ENCODE data around the gene PEDS1.
"Not testable (repeated sequence)": the region's sequence is repeated elsewhere in the genome, so short reads cannot be mapped to it uniquely, and the experiment has no call there.

PEDS1 gene

GRCh38 chr20:50163570-50164317 is 10.2 kb upstream of the PEDS1 start:
- no peak for DNase-seq (ENCODE audit: low read depth in 1 of 2, low spot score in 1 of 2)

- not testable (repeated sequence) for DNase-seq (ENCODE audit: low read depth in 1 of 2, low spot score in 1 of 2)
Measured at GRCh38 chr20:50161494-50161893, 8.0 kb upstream of the PEDS1 start.

DNA sequence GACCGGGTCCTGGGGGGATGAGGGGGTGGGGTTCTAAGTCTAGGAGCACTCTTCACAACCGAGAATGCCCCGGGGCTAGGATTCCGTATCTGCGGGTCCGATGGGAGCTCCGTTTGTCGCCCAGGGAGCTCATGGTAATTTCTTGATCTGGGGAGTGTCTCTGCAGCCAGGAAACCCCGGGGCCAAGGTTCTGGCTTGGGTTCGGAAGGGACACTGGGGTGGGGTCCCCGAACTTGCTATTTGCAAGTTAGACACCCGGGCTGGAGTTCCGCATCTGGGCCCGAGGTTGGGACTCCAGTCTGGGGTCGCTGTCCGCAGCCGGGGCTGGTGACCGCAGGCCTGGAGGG is 397 bp downstream of the PEDS1 start:
- DNase-seq (ENCODE audit: low read depth in 1 of 2, low spot score in 1 of 2), result peak in 1 of 2 donors; percentile 8

GRCh38 chr20:50152394-50153152 is 950 bp downstream of the PEDS1 start:
- no peak for DNase-seq (ENCODE audit: low read depth in 1 of 2, low spot score in 1 of 2)

GRCh38 chr20:50151034-50151743 is 2.3 kb downstream of the PEDS1 start:
- no peak for DNase-seq (ENCODE audit: low read depth in 1 of 2, low spot score in 1 of 2)

- DNase-seq (ENCODE audit: low read depth in 1 of 2, low spot score in 1 of 2), result no peak
Measured at GRCh38 chr20:50149481-50150254, 3.9 kb downstream of the PEDS1 start.

DNA sequence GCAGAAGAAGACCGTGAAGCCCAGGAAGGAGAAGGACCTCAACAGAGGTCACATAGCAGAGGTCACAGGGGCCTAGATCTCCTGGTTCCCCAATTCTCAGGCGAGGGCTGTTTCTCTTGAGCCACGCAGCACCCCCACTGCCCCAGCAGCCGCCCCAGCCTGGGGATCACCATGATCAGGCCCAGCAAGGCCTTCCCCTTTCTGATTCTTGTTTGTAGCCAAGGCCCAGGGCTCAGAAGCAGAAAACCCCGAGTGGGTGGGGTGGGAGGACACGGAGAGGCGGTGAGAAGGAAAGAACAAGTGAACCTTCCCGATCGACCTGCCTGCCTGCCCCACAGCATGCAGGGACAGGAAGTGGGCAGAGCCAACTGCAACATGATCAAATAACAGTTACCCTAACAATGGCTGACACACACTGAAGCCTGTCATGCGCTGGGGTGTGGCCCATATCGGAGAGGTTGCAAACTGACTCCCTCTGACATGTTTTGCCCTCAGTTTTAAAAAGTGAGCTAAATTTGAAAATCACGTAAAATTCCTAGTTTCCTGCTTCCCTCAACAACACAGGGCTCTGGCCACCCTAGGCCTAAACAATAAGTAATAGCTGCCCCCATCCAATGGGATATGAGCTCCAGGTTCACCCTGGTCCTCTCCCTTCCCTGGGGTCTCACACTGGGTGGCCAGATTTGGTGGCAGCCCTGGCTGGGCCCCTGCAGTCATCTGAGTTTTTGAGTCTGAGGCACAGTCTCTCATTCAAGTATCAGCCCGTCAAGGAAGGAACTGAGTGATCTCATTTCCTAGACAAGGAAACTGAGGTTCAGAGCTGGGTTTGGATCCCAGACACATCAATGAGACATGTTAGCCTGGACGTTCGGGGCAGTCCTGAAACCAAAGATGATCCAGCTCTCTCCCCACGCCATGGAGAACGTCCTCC is 6.5 kb downstream of the PEDS1 start:
- DNase-seq (ENCODE audit: low read depth in 1 of 2, low spot score in 1 of 2), result peak; percentile 46 to 62

- no peak for DNase-seq (ENCODE audit: low read depth in 1 of 2, low spot score in 1 of 2)
Measured at GRCh38 chr20:50146214-50146613, 7.3 kb downstream of the PEDS1 start.

DNA sequence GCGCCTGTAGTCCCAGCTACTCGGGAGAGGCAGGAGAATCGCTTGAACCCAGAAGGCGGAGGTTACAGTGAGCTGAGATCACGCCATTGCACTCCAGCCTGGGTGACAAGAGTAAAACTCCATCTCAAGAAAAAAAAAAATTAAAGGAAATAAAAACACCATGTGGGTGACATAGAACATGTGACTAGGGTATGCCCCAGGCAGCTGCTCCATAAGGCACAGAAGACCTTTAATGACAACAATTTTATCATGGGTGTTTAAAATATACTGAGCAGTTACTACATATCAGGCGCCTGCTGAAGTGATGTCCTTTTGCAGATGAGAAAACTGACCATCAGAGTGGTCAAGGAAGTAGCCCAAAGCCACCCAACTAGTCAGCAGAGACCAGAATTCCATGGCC is 8.0 kb downstream of the PEDS1 start:
- DNase-seq (ENCODE audit: low read depth in 1 of 2, low spot score in 1 of 2), result no peak

GRCh38 chr20:50144362-50144761 is 9.2 kb downstream of the PEDS1 start:
- no peak for DNase-seq (ENCODE audit: low read depth in 1 of 2, low spot score in 1 of 2)

DNA sequence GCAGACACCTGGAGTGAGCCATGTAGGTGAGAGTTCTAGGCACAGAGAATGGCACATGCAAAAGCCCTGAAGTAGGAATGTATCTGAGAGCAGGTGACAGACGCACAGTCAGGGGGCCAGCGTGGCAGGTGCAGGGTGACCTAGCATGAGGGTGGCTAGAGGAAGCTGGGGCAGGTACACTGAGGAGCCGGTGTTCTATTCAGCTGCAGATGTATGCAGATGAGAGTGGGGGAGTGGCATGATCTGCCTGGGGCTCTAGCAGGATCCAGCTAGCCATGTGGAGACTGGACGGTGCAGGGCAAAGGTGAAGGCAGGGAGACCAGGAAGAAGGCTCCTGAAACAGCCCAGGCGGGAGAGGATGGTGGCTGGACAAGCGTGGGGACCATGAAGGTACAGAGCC is 10.7 kb downstream of the PEDS1 start:
- no peak for DNase-seq (ENCODE audit: low read depth in 1 of 2, low spot score in 1 of 2)

- DNase-seq (ENCODE audit: low read depth in 1 of 2, low spot score in 1 of 2), result no peak
Measured at GRCh38 chr20:50141811-50142561, 11.5 kb downstream of the PEDS1 start.

- DNase-seq (ENCODE audit: low read depth in 1 of 2, low spot score in 1 of 2), result no peak
Measured at GRCh38 chr20:50141018-50141675, 12.4 kb downstream of the PEDS1 start.

DNA sequence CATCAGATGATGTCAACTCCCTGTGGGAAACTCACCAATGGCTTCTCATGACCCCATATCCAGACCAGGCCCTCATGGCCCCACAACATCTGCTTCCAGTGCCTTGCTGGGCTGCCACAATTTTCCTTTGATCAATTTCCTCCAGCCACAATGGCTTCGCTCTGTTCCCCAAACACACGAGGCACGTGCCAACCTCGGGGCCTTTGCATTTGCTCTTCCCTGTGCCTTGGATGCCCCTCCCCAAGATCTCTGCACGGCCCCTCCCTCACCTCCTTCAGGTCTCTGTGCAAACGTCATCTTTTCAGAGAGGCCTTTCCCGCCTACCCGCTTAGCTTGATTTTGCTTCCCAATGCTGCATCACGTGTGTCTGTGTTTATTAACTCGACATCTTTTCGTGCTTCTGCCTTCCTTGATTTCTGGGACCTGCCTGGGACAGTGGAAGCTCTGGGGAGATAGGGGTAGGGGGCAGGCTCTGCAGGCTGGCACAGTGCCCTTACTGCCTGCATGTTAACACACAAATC is 13.1 kb downstream of the PEDS1 start:
- no peak for DNase-seq (ENCODE audit: low read depth in 1 of 2, low spot score in 1 of 2)

- no peak for DNase-seq (ENCODE audit: low read depth in 1 of 2, low spot score in 1 of 2)
Measured at GRCh38 chr20:50138479-50139393, 14.8 kb downstream of the PEDS1 start.

GRCh38 chr20:50138120-50138478 is 15.4 kb downstream of the PEDS1 start:
- DNase-seq (ENCODE audit: low read depth in 1 of 2, low spot score in 1 of 2), result no peak

- DNase-seq (ENCODE audit: low read depth in 1 of 2, low spot score in 1 of 2), result not testable (repeated sequence)
Measured at GRCh38 chr20:50137702-50138101, 15.8 kb downstream of the PEDS1 start.

All from activated T-helper 1 cell treated with anti-CD3 and anti-CD28 coated beads, Interleukin-2, amount 50 U/mL, for 16 hours (primary cell).